GM18526 (cell line): ENCODE measurements around the gene TNNC1.

Experiments
- POLR2A ChIP-seq: IDR thresholded peaks from 3 replicates; pipeline ENCODE4 v1.6.1; 2011; ENCODE audit not compliant: insufficient read length; ENCODE audit errors: extremely low read depth

TNNC1 gene

DNA sequence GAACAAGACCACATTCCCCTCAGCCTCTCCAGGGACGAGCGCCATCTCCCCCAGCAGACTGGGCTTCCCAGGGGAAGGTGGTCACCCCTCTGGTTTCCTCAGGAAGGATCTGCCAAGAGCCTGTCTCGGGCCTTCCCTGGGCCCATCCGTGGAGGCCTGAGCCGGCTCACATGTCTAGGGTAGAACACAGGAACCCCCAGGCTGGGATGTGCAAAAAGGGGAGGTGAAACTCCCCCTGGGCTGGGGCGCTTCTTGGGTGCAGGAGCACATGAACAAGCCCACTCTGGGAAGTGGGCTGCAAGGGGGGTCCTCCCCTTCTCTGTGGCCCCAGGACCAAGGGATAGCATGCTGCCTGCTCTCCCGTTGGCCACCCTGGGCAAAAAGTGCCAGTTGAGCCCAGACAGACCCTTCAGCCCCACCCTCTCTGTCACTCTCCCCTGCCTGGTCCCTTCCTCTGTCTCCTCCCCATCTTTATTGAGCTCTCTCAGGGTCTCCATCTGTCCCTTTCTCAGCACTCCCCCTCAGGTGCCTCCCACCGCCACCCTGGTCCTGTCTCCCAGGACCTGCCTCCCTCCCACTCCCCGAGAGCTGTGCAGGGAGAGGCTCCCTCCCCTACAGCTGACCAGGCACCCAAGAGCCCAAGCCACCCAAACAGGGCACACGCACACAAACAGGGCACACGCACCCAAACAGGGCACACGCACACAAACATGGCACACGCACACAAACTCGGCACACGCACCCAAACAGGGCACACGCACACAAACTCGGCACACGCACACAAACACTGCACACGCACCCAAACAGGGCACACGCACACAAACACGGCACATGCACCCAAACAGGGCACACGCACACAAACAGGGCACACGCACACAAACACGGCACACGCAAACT, 9.8 kb downstream of the TNNC1 start:
- no peak for TF ChIP-seq POLR2A

DNA sequence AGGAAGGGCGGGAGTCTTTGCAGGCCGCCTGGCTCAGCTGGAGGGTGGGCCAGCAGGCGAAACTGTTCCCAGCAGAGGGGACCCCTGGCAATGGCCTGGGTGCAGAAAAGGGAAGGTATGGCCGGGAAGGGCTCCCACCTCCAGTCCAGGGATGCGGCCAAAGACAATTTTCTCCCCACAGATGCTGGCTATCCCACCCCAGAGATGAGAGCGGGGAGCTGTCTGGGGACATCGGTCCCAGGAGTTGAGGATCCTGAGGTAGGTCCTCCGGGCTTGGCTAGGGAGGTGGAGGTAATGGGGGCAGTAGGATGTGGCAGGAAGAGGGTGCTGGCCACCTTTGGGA, 10.6 kb downstream of the TNNC1 start:
- no peak for TF ChIP-seq POLR2A

DNA sequence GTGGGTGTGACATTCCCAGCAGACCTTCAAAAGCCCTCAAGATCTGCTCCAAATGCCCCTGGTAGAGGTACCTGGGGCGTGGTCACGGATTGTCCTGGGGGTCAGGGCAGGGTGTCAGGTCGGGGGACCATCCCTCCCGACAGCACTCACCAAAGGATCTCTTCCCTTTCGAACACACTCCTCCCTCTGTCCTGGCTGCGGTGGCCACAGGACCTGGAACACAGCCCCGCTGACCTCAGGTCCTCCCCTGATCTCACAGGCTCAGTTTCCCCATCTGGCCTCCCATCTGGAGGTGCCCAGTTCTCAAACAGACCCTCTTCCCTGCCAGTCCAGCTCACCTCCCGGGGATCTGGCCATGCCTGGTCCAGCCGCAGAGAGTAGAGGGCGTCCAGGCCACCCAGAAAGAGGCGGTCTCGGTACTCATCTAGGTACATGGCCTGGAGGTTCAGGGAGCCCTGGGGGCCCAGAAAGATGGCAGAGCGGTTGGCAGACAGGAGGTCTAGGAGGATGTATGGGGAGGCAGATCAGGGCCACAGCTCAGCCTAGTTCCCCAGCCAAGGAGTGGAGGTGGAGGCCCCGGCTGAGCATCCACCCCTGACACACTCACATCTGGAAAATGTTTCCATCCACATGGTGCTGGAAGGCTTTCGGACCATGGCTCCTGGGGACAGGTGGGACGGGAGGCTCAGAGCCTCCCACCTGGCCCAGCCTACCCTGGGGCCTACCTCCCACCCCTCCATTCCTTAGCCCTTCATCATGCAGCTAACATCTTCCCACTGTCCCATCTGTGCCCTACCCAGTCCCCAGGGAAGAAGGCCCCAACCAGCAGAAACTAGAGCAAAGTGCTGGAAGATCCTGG, 11.2 kb downstream of the TNNC1 start:
- TF ChIP-seq POLR2A: no peak

DNA sequence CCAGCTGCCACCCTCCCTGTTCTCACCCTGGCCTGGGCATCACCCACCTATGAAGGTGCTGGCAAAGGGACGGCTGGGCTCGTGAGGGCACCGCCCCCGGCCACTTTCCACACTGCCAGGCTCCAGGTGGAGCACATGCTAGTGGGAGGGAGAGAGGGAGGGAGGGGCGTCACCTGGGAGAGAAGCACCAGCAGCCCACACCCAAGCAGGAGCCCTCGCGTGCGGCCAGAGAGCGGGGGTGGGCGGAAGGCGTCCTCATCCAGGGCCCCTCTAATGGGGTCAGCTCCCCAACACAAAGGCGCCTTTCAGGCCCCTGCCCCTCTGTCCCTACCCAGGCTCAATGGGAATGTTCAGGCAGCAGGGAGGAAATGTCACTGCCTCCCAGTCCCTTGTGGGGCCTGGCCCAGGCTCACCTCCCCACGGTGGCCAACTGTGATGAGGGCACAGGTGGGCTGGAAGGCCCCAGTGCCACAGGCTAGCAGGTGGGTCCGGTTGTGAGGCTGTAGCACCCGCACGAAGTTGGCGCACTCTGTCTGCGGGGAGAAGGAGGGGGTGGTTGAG, 12.0 kb downstream of the TNNC1 start:
- TF ChIP-seq POLR2A: no peak

DNA sequence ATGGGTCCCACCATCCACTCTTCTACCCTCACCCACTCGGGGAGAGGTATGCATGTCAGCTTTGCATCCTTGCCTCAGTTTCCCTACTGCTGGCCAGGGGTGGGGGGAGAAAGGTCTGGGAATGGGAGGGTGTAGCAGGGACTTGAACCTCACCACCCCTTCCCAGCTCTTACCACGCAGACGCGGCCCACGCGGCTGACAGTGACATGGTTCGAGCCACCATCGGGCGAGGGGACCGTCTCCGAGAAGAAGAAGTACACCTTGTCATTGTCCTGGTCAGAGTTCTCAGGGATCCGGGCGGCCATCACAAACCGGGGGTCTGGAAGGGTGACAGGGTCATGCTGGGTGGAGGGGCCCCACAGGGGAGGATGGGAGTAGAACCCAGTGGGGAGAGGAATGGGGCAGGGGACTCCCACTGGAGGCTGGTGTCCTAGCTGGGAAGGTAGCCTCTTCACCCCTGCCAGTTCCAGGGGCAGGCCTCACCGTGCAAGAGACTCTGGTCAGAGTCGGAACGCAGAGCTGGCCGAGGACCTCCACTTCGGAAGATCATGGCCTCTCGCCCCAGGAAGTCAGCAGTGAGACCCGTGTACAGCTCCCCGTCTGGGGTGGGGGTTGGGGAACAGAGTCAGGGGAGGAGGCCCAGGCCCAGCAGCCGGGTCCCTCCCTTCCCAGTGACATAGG, 12.6 kb downstream of the TNNC1 start:
- no peak for TF ChIP-seq POLR2A

DNA sequence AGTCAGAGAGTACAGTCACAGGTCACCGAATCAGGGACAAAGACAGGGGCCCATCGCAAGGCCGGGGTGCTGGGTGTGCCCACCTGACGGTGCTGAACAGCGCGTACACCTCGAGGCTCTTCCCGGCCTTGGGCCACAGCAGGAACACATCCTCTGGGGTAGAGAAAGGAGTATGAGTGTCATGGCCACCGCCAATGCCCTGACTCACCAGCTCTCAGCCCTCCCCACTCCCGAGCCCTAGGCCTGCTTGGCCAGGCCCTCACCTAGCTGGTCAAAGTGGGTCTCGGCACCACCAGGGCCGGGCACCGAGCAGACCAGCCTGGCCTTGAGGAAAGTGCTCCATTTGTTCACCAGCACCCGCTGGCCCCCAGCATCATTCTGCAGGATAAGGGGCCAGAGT, 13.2 kb downstream of the TNNC1 start:
- no peak for TF ChIP-seq POLR2A

DNA sequence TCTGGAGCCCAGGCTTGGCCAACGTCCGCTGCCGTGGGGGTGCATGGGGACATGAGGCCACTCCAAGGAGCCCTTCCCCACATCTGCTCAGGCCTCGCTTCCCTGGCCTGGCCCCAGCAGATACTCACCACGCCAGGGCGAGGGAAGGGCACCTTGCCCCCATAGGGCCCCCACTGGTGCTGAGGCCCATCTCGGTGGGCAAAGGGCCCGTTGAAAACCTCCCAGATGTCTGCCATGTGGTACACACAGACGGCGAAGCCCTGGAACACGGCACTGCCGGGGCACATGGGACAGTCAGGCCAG, 13.6 kb downstream of the TNNC1 start:
- no peak for TF ChIP-seq POLR2A

DNA sequence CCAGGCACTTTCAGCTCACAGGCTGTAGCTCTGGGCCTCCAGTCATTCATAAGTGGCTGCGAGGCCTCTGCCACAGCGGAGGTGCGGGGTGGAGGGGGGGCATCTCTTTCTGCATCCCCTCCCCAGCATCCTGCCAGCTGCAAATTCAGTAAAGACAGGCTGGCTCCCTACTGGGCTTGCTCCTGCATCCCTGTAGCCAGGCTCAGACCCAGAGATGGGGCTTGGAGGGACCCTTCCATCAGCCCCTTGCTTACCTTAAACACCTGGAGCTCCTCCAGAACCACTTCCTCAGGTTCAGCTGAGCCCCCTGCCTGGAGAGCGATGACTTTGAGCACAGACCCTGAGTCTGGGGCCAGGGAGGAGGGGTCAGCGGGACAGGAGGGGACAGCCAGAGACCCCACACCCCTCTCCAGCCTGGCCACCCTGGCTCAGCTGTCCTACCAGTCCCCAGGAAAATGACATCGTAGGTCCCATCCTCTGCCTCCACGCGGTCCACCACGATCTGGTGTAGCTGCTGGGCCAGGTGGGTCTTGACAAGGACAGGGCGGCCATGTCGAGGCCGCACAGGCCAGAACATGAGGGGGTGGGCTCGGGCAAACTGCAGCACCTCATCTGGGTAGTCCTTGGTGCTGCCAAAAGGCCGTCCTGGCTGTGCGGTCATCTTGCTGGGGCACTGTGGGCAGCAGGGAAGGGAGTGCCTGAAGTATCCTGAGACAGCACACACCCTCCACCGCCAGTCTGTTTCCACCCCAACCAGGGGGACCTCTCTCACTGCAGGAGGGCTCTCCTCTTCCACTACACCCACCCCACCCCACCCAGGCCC, 14.2 kb downstream of the TNNC1 start:
- no peak for TF ChIP-seq POLR2A

DNA sequence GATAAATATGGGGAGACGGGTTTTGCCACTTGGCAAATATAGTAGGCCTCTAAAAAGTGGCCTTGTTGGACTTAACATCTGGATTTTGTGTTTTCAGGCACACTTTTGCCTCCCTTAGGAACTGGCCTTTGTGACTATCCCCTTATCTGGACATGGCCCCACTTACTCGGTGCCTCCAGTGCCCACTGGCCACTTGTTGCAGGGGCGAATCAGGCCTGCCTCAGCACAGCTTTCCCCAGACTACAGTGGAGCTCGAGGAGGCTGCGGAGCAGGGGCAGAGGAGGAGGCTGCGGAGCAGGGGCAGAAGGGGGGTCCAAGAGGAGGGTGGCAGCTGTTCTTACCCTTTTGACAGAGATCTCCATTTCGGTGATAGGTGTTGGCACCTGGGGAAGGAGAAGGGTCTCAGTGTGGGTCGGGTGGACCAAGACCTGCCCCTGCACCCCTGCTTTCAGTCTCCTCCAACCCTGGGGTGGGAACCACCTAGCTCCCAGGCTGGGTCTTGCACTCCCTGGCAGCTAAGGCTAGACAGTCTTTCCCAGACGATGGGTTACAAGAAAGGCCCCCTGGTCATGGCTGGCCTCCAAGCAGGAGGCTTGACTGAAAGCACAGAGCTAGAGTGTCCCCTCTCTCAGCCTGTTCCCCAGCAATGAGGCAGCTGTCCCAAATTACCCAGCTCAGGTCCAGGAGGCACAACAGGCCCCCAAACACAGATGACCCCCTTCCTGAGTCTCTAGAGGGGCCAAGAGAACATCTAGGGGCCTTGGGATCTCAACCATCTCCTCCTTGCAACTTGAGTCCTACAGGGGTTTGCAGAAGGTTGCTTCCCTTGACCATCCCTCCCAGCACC, 15.0 kb downstream of the TNNC1 start:
- TF ChIP-seq POLR2A: no peak

DNA sequence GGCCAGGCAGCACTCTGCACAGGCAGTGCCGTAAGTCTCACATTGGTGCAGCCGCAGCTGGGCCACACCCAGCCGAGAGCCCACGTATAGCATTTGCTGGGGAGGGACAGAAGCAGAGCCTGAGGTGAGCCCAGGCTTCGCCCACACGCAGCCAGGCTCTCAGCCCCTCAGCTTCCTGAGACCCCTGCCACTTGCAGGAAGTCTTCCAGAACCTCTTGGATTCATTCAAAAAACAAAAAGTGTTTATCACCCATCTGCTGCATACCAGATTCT, 15.8 kb downstream of the TNNC1 start:
- no peak for TF ChIP-seq POLR2A

DNA sequence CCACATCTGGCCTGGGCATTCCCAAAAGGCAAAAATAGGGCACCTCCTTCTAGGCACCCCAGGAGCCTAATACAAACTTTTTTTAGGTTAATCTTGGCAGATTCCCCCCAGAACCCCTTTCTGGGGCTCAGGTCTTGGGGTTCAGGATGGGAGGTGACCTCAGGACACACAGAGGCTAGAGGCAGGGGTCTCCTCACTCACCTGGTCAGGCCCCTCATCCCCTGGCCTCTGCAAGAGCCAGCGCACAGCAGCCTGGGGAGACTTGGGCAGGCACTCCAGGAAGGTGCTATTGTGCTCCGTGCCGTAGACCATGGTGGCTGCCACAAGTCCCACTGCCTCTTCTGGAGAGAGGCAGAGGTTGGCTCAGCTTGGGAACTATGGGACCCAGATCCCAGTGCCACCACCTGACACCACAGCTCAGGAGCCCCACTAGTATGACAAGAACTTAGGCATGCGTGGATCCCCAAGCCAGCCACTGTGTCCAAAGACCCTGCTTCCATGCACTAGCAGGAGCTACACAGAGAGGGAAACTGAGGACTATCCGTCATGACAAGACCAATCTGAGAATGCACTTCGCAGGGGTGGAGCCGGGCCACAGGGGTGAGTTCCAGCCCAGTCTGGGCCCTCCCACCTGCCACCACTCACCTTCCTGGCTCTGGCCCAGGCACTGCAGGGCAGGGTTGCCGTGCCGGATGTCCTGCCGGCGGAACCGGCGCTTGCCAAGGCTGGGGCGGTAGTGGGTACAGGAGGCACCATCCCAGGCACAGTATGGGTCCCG, 16.3 kb downstream of the TNNC1 start:
- no peak for TF ChIP-seq POLR2A

DNA sequence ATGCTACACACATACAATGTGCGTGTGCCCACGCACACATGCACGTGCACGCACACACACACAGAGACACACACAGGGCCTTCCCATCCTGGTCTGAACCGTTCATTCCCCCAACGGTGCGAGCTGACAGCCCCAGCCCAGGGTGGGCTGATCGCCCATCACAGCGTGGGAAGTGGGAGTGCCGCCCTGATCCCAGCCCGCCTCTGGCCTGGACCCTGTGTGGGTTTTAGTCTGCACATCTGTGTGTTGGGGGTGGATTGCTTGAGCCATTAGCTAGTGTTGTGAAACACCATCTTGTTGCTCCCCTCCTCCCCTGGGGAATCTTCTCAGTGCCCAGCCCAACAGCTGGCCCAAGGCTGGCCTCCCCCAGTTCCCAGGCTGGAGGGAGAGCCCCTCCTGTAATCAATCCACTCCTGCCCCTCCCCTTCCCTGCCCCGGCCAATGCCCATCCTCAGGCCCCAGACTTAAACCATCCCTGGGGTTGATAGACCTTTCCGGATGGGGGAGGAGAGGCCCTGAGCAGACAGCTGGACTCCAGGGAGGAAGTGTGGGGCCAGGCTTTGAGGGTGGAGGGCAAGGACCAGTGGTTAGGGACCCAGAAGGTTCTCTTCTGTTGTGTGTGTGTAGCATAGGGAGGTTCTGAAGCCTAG, 17.2 kb downstream of the TNNC1 start:
- no peak for TF ChIP-seq POLR2A
